Measurements from ENCODE around the gene KIF25. TPM values are rescaled to one million over a fixed set of nuclear protein-coding genes. Genes with fewer than 3 reads are reported as not detected.

KIF25 gene
- total RNA-seq, 4 donors from 2014 or later: 0.16 TPM; not detected in 3

GRCh38 chr6:168038576-168039140, 41.2 kb downstream of the KIF25 start:
- H3K27ac ChIP-seq: no peak overlapping the region
- no peaks in the 10 kb centered on the region for H3K36me3 ChIP-seq
- TF ChIP-seq CTCF (IDR thresholded peaks at IDR 0.05): no peak
- no peak for TF ChIP-seq POLR2AphosphoS5 (IDR thresholded peaks at IDR 0.05)
- TF ChIP-seq POLR2A (IDR thresholded peaks at IDR 0.05): no peak
- TF ChIP-seq EP300 (IDR thresholded peaks at IDR 0.05): no peak
- peaks cover 0 to 23% (median 0%) of the 10 kb centered on the region in 3 donors for H3K9me3 ChIP-seq
- H3K27me3 ChIP-seq: no peaks in the 10 kb centered on the region
- ATAC-seq: no peak
- H3K4me1 ChIP-seq: peaks cover 0 to 10% (median 0%) of the 10 kb centered on the region in 3 donors
- no peak overlapping the region for H3K4me3 ChIP-seq
- 95 to 96% methylated on average over 3 to 5 of the region's 13 CpGs for WGBS, 2 donors (ENCODE audit: low coverage in 1 of 2)

GRCh38 chr6:168039301-168039700, 41.8 kb downstream of the KIF25 start:
- H3K4me3 ChIP-seq: no peak overlapping the region
- H3K27me3 ChIP-seq: no peaks in the 10 kb centered on the region
- peaks cover 0 to 10% (median 0%) of the 10 kb centered on the region in 3 donors for H3K4me1 ChIP-seq
- ATAC-seq: no peak
- peaks cover 0 to 23% (median 0%) of the 10 kb centered on the region in 3 donors for H3K9me3 ChIP-seq
- H3K36me3 ChIP-seq: no peaks in the 10 kb centered on the region
- no peak overlapping the region for H3K27ac ChIP-seq
- WGBS, 2 donors (ENCODE audit: low coverage in 1 of 2): 96 to 100% methylated on average over 1 to 3 of the region's 4 CpGs
- TF ChIP-seq POLR2A (IDR thresholded peaks at IDR 0.05) (no peak), CTCF (IDR thresholded peaks at IDR 0.05) (no peak), POLR2AphosphoS5 (IDR thresholded peaks at IDR 0.05) (no peak), EP300 (IDR thresholded peaks at IDR 0.05) (no peak)

- Histone ChIP-seq H3K4me3 (no peak overlapping the region), H3K27me3 (no peaks in the 10 kb centered on the region), H3K27ac (no peak overlapping the region), H3K9me3 (peaks cover 0 to 23% (median 0%) of the 10 kb centered on the region in 3 donors), H3K36me3 (no peaks in the 10 kb centered on the region), H3K4me1 (peaks cover 0 to 10% (median 0%) of the 10 kb centered on the region in 3 donors)
- no peak for TF ChIP-seq POLR2A (IDR thresholded peaks at IDR 0.05)
- no peak for TF ChIP-seq POLR2AphosphoS5 (IDR thresholded peaks at IDR 0.05)
- TF ChIP-seq EP300 (IDR thresholded peaks at IDR 0.05): no peak
- 79 to 80% methylated on average over 6 to 8 of the region's 13 CpGs for WGBS, 2 donors (ENCODE audit: low coverage in 1 of 2)
- no peak for ATAC-seq
These were observed 42.4 kb downstream of the KIF25 start for GRCh38 chr6:168039849-168040248.

- H3K4me3 ChIP-seq: no peak overlapping the region
- TF ChIP-seq CTCF (IDR thresholded peaks at IDR 0.05) (no peak), POLR2AphosphoS5 (IDR thresholded peaks at IDR 0.05) (no peak), POLR2A (IDR thresholded peaks at IDR 0.05) (no peak)
- 95 to 97% methylated on average over 7 to 8 of the region's 15 CpGs for WGBS, 2 donors (ENCODE audit: low coverage in 1 of 2)
These were observed 43.5 kb downstream of the KIF25 start for GRCh38 chr6:168040856-168041496.

GRCh38 chr6:168041928-168042327, 44.5 kb downstream of the KIF25 start:
- Histone ChIP-seq H3K27ac (no peak overlapping the region), H3K9me3 (peaks cover 0 to 23% (median 0%) of the 10 kb centered on the region in 3 donors), H3K4me3 (no peak overlapping the region), H3K4me1 (peaks cover 0 to 10% (median 0%) of the 10 kb centered on the region in 3 donors), H3K36me3 (no peaks in the 10 kb centered on the region), H3K27me3 (no peaks in the 10 kb centered on the region)
- ATAC-seq: no peak
- no peak for TF ChIP-seq POLR2A (IDR thresholded peaks at IDR 0.05)
- no peak for TF ChIP-seq EP300 (IDR thresholded peaks at IDR 0.05)
- TF ChIP-seq CTCF (IDR thresholded peaks at IDR 0.05): no peak
- TF ChIP-seq POLR2AphosphoS5 (IDR thresholded peaks at IDR 0.05): no peak
- 100% methylated on average over 5 of the region's 15 CpGs; no CpG with 5 or more reads in 1 of the 2 donors for WGBS, 2 donors (ENCODE audit: low coverage in 1 of 2)

More at GRCh38 chr6:168040856-168041496, 43.5 kb downstream of the KIF25 start:
- peaks cover 0 to 9% (median 0%) of the 10 kb centered on the region in 3 donors for H3K4me1 ChIP-seq
- H3K36me3 ChIP-seq: no peaks in the 10 kb centered on the region
- no peak for ATAC-seq
- no peak overlapping the region for H3K27ac ChIP-seq
- peaks cover 0 to 23% (median 0%) of the 10 kb centered on the region in 3 donors for H3K9me3 ChIP-seq
- H3K27me3 ChIP-seq: no peaks in the 10 kb centered on the region
